Measurements from ENCODE around the gene IL13.

DNA sequence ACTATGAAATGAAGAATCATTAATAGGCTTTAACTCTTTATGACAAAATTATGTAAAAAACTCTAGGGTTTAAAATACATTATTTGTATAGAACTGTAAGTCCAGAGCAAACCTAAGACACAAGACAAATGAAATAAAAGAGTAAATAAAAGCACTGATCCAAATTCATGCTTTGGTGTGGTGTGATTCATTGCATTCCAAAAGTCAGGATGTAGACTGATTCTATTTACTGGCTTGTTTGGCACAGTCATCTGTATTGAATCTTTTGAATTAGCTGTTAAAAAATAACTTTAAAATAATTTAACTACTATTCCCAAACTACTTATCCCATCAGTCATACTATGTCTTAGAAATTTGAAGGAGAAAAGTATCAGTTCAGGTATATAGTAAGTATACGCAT lies 46.9 kb downstream of the IL13 start:
- no peak for TF ChIP-seq ZFP30 (CRISPR knock-in tag; IDR thresholded peaks at IDR 0.05)
- TF ChIP-seq, protein P1, sequence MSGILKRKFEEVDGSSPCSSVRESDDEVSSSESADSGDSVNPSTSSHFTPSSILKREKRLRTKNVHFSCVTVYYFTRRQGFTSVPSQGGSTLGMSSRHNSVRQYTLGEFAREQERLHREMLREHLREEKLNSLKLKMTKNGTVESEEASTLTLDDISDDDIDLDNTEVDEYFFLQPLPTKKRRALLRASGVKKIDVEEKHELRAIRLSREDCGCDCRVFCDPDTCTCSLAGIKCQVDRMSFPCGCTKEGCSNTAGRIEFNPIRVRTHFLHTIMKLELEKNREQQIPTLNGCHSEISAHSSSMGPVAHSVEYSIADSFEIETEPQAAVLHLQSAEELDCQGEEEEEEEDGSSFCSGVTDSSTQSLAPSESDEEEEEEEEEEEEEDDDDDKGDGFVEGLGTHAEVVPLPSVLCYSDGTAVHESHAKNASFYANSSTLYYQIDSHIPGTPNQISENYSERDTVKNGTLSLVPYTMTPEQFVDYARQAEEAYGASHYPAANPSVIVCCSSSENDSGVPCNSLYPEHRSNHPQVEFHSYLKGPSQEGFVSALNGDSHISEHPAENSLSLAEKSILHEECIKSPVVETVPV (CRISPR knock-in tag; IDR thresholded peaks at IDR 0.05), result no peak
- no peak for TF ChIP-seq ZFP3 (CRISPR knock-in tag; IDR thresholded peaks at IDR 0.05)
- TF ChIP-seq TOX (CRISPR knock-in tag; IDR thresholded peaks at IDR 0.05; ENCODE audit: borderline replicate concordance), result no peak
- TF ChIP-seq, protein P2, sequence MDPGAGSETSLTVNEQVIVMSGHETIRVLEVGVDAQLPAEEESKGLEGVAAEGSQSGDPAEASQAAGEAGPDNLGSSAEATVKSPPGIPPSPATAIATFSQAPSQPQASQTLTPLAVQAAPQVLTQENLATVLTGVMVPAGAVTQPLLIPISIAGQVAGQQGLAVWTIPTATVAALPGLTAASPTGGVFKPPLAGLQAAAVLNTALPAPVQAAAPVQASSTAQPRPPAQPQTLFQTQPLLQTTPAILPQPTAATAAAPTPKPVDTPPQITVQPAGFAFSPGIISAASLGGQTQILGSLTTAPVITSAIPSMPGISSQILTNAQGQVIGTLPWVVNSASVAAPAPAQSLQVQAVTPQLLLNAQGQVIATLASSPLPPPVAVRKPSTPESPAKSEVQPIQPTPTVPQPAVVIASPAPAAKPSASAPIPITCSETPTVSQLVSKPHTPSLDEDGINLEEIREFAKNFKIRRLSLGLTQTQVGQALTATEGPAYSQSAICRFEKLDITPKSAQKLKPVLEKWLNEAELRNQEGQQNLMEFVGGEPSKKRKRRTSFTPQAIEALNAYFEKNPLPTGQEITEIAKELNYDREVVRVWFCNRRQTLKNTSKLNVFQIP (CRISPR knock-in tag; IDR thresholded peaks at IDR 0.05; ENCODE audit: borderline replicate concordance, low read depth), result no peak
- no peak for TF ChIP-seq ESRRG (CRISPR knock-in tag; IDR thresholded peaks at IDR 0.05)
- TF ChIP-seq PATZ1 (CRISPR knock-in tag; IDR thresholded peaks at IDR 0.05; ENCODE audit: borderline replicate concordance), result no peak
- TF ChIP-seq ARNTL (CRISPR knock-in tag; IDR thresholded peaks at IDR 0.05; ENCODE audit: borderline replicate concordance, low read depth), result no peak
- no peak for TF ChIP-seq ZNF565 (CRISPR knock-in tag; conservative IDR thresholded peaks at IDR 0.05; ENCODE audit: low read depth)
- TF ChIP-seq TCF4 (CRISPR knock-in tag; IDR thresholded peaks at IDR 0.05; ENCODE audit: borderline replicate concordance), result no peak
- TF ChIP-seq ISL1 (CRISPR knock-in tag; IDR thresholded peaks at IDR 0.05), result no peak
- no peak for TF ChIP-seq ZNF8 (CRISPR knock-in tag; IDR thresholded peaks at IDR 0.05)
- no peak for TF ChIP-seq PPARA (CRISPR knock-in tag; IDR thresholded peaks at IDR 0.05; ENCODE audit: borderline replicate concordance)
- TF ChIP-seq CSDC2 (CRISPR knock-in tag; IDR thresholded peaks at IDR 0.05), result no peak
